Hypothalamus (tissue), 51 donors: Measurements from ENCODE around the gene RASA3.
A peak's percentile ranks its signal among the peaks of the same experiment; 100 is the strongest.
"Not testable (repeated sequence)": the region's sequence is repeated elsewhere in the genome, so short reads cannot be mapped to it uniquely, and the experiment has no call there.

Source experiments
- DNase-seq, 51 donors: peaks; one replicate each; lab custom pipeline; 2025; lab: John Stamatoyannopoulos, UW

The RASA3 gene

DNA sequence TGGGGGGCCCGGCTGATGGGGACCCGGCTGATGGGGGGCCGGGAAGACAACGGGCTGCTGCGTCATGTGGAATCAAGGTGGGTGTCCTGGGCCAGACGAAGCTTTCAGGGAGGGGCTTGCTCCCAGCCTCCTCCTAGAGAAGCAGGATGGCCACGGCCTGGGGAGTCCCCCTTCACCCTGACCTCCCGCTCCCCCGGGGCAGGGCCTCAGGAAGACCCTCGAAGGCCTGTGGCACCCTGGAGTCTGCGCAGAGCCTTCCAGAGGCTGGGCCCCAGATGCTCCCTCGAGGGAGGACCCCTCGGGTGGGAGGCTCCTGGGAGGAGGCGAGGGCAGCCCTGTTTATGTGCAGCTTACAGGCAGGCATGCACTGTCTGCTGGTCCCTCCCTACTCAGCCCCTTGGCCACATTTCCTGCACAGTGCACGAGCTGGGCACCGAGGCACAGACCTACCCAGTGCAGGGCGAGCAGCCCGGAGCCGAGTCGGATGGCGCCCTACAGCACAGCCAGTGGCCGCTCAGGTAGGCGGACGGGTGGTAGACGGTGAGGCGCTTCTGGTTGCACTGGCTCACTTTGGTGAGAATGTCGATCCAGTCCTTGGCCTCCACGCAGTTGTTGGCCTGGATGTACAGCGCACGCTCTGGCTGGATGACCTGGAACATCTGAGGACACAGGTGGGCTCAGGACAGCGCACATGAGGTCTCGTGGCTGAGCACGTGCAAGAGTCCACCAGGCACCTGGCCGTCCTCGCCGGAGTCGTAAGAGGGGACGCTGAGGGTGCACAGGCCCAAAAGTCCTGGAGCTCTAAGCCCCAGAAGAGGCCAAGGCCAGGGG lies 136.1 kb downstream of the RASA3 start:
- DNase-seq = no peak

DNA sequence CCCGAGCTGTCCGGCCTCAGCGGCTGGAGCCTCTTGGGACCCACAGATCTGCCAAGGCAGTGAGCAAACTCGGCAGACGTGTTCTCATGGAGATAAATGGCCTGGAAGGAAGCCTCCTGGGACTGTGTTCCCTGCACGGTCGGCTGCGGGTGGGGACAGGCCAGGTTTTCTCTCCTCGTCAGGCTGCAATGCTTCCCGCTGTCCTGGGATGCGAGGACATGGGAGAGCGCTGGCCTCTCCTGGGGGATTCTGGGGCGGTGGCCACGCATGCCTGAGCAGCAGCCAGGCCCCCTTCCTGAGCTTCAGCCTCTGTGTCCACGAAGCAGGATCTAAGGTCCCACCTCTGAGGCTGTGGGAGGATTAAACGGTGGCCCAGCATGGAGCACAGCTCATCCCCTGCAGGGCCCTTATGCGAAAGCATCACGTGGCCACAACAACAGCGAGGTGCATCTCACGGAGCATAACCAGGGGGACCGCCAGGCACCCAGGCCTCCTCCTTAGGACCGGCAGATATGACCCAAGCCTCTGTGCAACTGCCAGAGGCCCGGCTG lies 137.3 kb downstream of the RASA3 start:
- DNase-seq = no peak

DNA sequence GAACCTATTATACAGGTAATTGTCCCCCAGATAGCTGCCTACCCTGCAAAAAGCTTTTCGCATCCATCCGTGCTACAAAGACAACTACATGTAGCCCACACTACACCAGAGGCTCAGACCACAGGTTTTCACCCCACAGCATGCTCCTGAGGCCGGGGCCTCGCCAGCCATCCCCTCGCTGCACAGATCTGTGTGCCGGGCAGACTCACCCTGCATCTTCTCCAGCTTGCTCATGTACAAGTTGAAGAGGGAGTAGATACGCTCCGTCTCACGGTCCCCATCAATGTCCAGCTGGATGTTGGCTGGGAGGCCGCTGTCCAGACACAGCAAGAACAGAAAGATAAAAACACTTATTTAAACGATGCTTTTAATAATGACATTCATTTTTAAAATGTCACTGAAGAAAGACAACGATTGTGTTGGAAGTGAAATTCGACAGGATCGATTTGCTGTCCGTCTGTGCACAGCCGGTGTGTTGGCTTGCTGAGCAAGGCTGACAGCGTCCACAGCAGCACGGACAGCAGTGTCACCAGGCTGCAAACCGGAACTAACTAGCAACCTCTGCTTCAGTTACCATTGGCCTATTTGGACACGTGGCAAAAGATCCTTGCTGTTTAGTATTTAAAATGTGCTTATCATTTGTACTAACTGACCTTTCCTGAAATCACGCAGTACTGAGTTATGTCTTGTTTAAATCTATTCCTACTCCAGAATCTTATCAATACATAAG lies 140.0 kb downstream of the RASA3 start:
- DNase-seq = no peak

- no peak for DNase-seq
Measured at GRCh38 chr13:113991676-113992179, 140.7 kb downstream of the RASA3 start.

DNA sequence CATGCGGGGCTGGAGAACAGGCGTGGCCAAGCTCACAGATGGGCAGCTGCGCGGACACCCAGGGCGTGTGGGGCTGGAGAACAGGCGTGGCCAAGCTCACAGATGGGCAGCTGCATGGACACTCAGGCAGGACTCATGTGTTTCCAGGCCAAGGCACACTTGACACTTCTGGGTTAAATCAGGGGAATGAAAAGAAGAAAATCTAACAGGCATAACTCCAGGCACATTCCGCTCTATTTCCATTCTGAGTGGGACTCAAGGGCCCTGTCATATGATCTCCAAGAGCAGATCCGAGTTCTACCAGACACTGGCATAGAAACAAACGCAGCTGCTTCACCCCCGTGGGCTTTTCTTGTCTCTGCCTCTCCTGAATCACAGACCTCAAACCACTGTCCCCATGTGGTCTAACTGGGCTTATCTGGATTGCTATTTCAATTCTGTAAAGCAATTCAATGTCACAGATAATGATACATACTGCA lies 141.2 kb downstream of the RASA3 start:
- peak in 2 of 51 donors; percentile 16 to 30 for DNase-seq

DNA sequence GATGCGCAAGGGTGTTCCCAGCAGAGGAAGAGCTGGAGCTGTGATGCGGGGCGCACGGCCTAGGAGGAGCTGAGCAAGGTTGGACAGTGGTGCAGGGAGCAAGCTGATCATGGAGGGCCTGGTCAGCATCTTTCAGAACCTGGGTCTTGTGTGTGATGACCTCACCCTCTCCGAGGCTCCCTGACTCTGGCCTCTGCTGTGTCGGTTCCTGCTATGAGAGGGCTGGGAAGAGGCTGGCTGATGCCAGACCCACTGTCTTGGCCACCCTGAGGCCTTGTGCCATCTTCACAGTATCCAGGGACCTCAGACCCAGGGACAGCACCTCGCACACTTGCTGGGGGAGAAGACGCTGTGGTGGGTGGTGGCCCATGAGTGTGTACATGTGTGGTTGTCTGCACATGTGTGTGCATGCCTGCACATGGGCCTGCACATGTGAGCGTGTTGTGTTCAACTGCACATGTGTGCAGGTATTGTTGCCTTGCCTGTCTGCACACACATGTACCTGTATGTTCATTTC lies 142.0 kb downstream of the RASA3 start:
- no peak for DNase-seq

- no peak for DNase-seq
Measured at GRCh38 chr13:113989585-113990300, 142.7 kb downstream of the RASA3 start.

GRCh38 chr13:113988859-113989258 lies 143.6 kb downstream of the RASA3 start:
- DNase-seq = not testable (repeated sequence)

- no peak for DNase-seq
Measured at GRCh38 chr13:113982296-113982661, 150.1 kb downstream of the RASA3 start.

DNA sequence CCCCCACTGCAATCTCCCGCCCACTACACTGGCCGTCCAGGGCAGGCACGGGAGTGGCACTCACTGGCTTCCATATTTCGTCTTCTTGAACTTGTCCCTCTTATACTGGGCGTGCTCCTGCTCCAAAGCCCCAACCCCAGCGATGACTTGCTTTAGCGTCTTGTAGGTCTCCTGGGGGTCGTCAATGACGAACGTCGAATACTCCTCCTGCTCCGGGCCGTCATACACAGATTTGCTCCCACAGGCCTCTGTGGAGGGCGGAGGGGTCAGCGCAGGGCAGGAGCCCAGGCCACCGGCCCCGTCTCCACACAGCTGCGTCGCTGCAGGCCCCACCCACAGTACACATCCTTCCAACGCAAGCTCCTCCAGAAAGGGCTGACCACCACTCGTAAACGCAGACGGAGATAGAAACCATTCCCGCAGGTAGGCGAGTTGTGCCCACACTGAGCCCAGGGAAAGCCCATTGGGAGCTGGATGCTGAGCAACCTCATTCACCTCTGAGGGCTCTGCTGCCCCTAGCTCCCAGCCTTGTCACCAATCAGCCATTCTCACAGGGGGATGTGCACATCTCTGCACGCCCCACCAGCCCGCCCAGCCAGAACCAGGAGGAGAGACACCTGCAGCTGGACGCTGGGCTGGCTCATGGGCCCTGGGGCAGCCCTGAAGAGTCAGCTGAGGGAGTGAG lies 150.7 kb downstream of the RASA3 start:
- no peak for DNase-seq

- DNase-seq = peak in 3 of 51 donors; percentile 9 to 32 (median 15)
Measured at GRCh38 chr13:113981194-113981605, 151.2 kb downstream of the RASA3 start.

DNA sequence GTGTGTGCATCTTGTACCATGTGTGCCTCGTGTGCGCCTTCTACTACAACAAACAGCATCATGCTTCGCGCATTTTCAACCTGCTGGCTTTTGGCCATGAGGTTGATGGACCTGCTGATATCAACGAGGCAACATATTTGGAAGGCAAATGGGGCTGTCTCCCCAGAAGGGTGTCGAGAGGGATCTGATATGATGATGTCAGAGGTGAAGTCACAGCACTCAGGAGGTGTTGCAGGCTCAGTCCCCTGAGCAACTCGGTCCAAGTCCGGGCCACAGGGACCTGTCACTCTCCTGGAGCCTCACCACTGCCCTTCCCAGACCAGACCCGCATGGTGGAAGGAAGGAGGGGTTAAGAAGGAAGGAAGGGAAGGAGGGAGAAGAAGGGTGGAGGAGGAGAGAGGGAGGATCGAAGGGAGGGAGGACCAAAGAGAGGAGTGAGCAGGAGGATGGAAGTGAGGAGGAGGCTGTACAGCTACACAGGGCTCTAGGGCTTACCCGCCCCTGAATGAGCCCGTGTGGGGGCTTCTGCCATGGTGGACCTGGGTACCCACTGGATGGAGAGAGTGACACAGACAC lies 151.8 kb downstream of the RASA3 start:
- no peak for DNase-seq

- no peak for DNase-seq
Measured at GRCh38 chr13:113979791-113980471, 152.5 kb downstream of the RASA3 start.

- DNase-seq = no peak
Measured at GRCh38 chr13:113978741-113979481, 153.5 kb downstream of the RASA3 start.

GRCh38 chr13:113977976-113978375 lies 154.4 kb downstream of the RASA3 start:
- DNase-seq = no peak

GRCh38 chr13:113976711-113977684 lies 155.4 kb downstream of the RASA3 start:
- DNase-seq = no peak

- DNase-seq = no peak
Measured at GRCh38 chr13:113975416-113975815, 157.0 kb downstream of the RASA3 start.
